Measurements from ENCODE around the gene SIGLEC12.

The SIGLEC12 gene

DNA sequence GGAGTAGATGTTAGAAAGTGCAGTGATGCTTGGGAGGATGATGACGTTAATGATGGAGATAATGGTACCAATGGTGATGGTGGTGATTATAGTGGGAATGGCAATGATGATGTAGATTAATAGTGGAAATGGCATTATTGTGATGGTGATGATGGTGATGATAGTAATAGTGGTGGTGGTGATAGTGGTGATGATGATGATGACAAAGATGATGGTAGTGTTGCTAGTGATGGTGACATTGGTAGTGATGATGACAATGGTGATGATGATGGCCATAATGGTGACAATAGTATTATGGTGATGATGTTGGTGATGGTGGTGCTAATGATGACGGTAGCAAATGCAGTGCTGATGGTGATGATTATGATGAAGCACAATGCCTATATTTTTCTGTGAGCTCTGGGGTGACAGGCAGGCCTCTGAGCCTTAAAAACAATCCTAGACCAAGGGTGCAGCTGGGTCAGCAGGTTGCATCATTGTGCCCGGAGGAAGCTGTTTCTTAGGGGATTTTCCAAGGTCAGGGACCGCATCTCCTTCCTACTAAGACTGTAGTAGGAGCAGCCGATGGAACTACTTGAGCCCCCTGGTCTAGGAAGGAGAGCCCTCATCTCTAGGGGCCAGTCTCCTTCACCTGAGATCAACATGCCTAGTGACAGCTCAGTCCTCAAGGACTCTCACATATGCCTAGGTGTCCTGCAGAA is 15.5 kb downstream of the SIGLEC12 start:
- H3K4me3 Mint-ChIP-seq: no peak overlapping the region
- no peaks in the 10 kb centered on the region for H3K36me3 Mint-ChIP-seq
- ATAC-seq (replicated peaks) (no peak), DNase-seq (no peak)
- peaks cover 0 to 4% of the 10 kb centered on the region in 2 donors for H3K9me3 Mint-ChIP-seq
- H3K27ac Mint-ChIP-seq: no peak overlapping the region
- H3K4me1 Mint-ChIP-seq: peaks cover 3 to 12% of the 10 kb centered on the region in 2 donors
- H3K27me3 Mint-ChIP-seq: peaks cover 29 to 41% of the 10 kb centered on the region in 2 donors

DNA sequence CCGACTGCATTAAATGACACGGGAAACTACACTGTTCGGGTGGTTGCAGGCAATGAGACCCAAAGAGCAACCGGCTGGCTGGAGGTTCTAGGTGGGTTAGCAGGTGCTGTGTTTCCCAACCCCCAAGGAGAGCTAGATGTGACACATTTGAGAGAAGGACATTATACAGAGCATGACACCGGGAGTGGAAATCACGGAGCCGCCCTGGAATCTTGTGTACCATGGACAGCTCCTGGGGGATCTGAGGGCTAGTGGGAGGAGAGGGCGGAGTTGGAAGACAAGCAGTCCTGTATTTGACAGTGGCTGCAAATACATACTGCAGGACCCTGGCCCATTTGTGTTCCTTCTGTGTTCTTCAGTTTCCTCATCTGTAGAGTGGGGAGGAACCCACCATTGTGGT is 21.0 kb downstream of the SIGLEC12 start:
- no peak for ATAC-seq (replicated peaks)

DNA sequence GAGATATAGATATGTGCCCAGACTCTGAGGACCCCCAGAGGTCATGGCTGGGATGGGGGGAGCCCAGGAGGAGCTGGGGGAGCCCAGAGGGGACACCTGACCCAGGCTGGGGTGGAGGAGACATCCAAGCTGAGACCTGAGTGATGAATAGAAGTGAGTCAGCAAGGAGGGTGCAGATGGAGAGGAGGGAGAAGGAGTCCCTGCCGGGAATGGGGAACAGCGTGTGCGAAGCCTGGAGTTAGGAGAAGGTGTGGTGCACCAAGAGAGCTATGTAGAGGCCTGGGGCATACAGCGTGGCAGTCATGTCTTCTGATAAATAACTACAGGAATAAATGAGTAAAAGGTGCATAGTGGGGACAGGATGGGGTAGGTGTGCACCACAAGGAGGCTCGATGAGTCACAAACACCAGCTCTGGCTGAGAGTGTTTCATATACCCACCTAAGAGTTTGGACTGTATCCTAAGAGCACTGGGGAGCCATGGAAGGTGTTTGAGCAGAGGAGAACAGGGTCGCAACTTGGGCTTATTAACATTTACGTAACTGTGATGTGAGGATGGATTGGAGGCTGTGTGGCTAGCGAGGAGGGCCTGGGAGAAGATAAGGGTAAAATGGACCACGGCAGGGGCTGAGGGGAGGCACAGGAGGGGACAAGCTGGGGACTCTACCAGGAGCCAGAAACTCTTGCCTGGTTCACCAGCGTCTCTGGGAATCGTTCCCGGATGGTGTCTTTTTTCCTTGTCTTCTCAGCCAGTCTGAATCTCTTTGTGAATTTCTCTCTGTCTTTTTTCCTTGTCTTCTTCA is 21.9 kb downstream of the SIGLEC12 start:
- peaks cover 9 to 10% of the 10 kb centered on the region in 2 donors for H3K4me1 Mint-ChIP-seq
- H3K27ac Mint-ChIP-seq: no peak overlapping the region
- H3K36me3 Mint-ChIP-seq: peaks cover 0 to 3% of the 10 kb centered on the region in 2 donors
- ATAC-seq (replicated peaks) (peak in 1 of 2 donors; percentile 68), DNase-seq (no peak)
- H3K27me3 Mint-ChIP-seq: peaks cover 47 to 54% of the 10 kb centered on the region in 2 donors
- H3K9me3 Mint-ChIP-seq: peaks cover 0 to 2% of the 10 kb centered on the region in 2 donors
- no peak overlapping the region for H3K4me3 Mint-ChIP-seq

More for the DNA sequence above, 21.0 kb downstream of the SIGLEC12 start:
- peaks cover 8 to 9% of the 10 kb centered on the region in 2 donors for H3K4me1 Mint-ChIP-seq
- DNase-seq: no peak
- H3K36me3 Mint-ChIP-seq: peaks cover 0 to 3% of the 10 kb centered on the region in 2 donors
- H3K4me3 Mint-ChIP-seq: no peak overlapping the region
- H3K27ac Mint-ChIP-seq: no peak overlapping the region
- no peaks in the 10 kb centered on the region for H3K9me3 Mint-ChIP-seq
- peaks cover 54 to 59% of the 10 kb centered on the region in 2 donors for H3K27me3 Mint-ChIP-seq

DNA sequence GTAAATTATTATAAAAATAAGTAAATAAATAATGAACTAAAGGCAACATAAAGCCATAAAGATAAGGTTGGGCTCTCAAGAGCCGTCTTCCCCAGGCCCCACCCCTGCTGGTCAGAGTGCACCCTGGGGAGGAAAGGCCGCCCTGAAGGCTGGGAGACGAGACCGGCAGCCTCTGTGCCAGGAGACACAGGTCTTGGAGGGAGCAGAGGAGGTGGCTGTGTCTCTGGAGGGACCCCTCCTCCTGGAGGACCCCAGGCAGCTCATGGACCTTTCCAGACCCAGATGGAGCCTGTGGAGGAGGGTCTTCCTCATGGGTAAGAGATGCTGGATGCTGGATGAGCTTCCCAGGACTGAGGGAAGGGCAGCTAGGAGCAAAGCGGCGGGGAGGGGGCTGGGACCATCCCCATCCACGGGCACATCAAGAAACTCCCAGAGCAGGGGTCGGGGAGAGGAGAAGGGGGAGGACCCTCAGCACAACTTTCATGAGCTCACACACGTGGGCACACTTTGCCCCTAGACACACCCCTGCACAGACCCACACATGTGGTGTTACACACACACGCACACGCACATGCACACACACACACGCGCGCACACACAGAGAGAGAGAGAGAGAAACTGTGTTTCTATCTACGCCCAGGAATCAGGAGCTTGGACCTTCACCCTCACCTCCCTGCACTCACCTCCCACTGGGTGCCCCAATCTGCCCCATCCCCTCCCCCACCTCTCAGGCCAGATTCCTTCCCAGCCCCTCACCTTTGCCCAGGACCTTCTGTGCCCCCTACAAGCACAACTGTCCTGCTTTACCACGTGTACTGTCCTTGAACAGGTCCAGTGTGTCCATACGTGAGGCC is 23.0 kb downstream of the SIGLEC12 start, which contains the start of gene CEACAM18:
Gene CEACAM18, plus strand, starts transcription at position 159 of the 854 bp plus-strand sequence.
- no peak for ATAC-seq (replicated peaks)
- H3K9me3 Mint-ChIP-seq: peaks cover 0 to 2% of the 10 kb centered on the region in 2 donors

DNA sequence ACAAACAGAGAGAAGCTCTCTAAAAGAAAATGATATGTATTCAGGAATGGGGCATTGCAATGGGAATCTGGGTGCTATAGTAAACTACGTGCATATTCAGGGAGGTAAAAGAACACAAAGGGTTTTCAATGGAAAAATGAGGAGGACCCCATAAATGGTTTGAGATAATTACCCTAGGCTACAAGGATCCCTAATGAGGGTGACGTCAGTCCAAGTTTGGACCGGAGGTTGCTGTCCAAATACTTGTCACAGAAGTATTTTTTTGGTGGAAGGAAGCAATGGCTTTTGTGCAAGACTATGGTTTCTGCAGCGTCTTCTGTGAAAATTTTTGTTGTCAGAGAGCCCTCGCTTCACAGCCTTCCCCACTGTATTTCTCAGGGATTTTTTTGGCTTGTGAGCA is 24.3 kb downstream of the SIGLEC12 start:
- DNase-seq (no peak), ATAC-seq (replicated peaks) (no peak)
- Mint-ChIP-seq H3K4me1 (peaks cover 19 to 24% of the 10 kb centered on the region in 2 donors), H3K9me3 (peaks cover 0 to 2% of the 10 kb centered on the region in 2 donors), H3K27me3 (peaks cover 35 to 58% of the 10 kb centered on the region in 2 donors), H3K36me3 (peaks cover 0 to 3% of the 10 kb centered on the region in 2 donors), H3K4me3 (no peak overlapping the region), H3K27ac (no peak overlapping the region)

More for the DNA sequence above, 23.0 kb downstream of the SIGLEC12 start, which contains the start of gene CEACAM18:
- DNase-seq: no peak
- H3K27me3 Mint-ChIP-seq: peaks cover 36 to 55% of the 10 kb centered on the region in 2 donors
- no peak within 1 kb of the TSS for H3K27ac Mint-ChIP-seq
- H3K4me3 Mint-ChIP-seq: no peak within 1 kb of the TSS
- H3K36me3 Mint-ChIP-seq: peaks cover 0 to 3% of the 10 kb centered on the region in 2 donors
- H3K4me1 Mint-ChIP-seq: peaks cover 11 to 14% of the 10 kb centered on the region in 2 donors

DNA sequence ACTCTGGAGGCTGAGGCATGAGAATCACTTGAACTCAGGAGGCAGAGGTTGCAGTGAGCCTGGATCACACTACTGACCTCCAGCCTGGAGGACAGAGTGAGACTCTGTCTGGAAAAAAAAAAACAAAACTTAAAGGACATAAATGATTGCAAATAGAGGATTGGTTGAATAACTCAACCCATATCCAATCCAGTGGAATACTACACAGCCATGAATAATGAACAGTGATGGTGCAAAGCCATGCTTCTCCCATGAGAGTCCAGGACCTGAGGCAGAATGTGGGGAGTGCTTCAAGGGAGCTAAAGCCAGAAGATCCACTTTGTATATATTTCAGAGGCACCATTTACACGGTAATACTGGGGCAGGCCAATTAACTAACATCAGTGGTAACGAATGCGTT is 25.4 kb downstream of the SIGLEC12 start:
- ATAC-seq (replicated peaks): no peak
- no peak for DNase-seq
- H3K9me3 Mint-ChIP-seq: peaks cover 0 to 2% of the 10 kb centered on the region in 2 donors
- peaks cover 0 to 3% of the 10 kb centered on the region in 2 donors for H3K36me3 Mint-ChIP-seq
- peaks cover 19 to 24% of the 10 kb centered on the region in 2 donors for H3K4me1 Mint-ChIP-seq
- peaks cover 31 to 52% of the 10 kb centered on the region in 2 donors for H3K27me3 Mint-ChIP-seq
- H3K4me3 Mint-ChIP-seq: no peak overlapping the region
- H3K27ac Mint-ChIP-seq: no peak overlapping the region

DNA sequence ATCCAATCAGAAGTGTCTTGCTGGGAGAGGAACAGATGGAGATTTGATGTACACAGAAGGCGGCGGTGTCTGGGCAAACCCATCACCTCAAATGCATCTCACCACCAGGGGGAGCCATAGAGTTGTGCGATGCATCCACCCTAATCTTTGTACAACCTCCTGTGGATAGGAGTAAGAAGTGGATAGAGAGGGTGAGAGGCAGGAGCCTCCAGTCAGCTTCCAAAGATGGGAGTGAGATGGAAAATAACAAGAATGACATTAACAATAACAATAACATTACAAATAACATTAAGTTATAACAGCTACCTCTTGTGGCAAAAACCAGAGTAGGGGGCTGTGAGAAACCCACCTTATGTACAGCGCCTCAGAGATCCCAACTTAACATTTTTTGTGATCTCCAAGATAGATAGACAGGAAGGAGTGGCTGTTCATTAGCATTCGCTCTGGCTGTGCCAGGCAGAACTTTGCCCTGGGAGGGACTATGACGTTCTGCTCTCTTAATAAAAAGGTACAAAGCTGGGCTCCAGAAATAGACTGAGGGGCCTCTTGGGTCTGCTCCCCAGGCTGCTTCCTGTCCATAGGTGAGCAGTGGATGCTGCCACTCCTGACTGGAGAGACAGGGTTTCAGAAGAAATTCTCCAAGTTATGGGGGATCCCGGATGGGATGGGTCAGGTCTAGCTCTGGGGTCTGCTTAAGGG is 28.4 kb downstream of the SIGLEC12 start:
- Mint-ChIP-seq H3K27ac (no peak overlapping the region), H3K36me3 (peaks cover 0 to 3% of the 10 kb centered on the region in 2 donors), H3K27me3 (peaks cover 6 to 40% of the 10 kb centered on the region in 2 donors), H3K4me3 (no peak overlapping the region), H3K9me3 (peaks cover 0 to 2% of the 10 kb centered on the region in 2 donors), H3K4me1 (peaks cover 13 to 15% of the 10 kb centered on the region in 2 donors)
- peak; percentile 94 for ATAC-seq (replicated peaks)
- DNase-seq: peak; percentile 66

DNA sequence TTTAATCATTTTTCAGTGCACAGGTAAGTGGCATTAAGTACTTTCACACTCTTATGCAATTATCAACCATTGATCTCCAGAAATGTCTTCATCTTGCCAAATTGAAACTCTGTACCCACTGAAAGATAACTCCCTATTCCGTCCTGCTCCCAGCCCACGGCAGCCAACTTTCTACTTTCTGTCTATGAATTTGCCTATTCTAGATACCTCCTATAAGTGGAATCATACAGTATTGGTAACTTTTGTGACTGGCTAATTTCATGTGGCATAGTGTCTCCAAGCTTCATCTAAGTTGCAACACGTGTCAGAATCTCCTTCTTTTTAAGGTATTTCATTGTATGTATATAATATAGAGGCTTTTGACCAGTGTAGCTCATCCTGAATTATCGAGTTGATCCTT is 29.0 kb downstream of the SIGLEC12 start:
- H3K9me3 Mint-ChIP-seq: peaks cover 0 to 2% of the 10 kb centered on the region in 2 donors
- peaks cover 13 to 15% of the 10 kb centered on the region in 2 donors for H3K4me1 Mint-ChIP-seq
- H3K36me3 Mint-ChIP-seq: peaks cover 0 to 3% of the 10 kb centered on the region in 2 donors
- DNase-seq: no peak
- peaks cover 6 to 43% of the 10 kb centered on the region in 2 donors for H3K27me3 Mint-ChIP-seq
- peak; percentile 23 to 28 for ATAC-seq (replicated peaks)
- no peak overlapping the region for H3K4me3 Mint-ChIP-seq
- H3K27ac Mint-ChIP-seq: no peak overlapping the region

DNA sequence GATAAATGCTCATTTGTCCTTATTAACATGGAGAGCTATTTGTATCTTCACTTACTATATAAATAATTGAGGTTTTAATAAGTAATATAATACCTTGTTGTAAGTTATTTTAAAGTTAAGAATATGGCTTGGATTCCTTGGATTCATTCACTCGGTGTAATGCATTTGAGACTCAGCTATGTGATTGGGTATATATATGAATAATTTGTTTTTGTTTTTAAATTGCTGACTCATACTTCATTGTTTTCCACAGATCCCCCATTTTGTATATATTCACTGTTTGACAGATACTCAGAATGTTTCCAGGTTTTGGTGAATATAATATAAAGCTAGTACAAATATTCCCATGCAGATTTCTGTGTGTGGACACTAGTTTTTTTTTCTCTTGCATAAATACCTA is 30.1 kb downstream of the SIGLEC12 start:
- Mint-ChIP-seq H3K4me1 (peaks cover 13 to 15% of the 10 kb centered on the region in 2 donors), H3K9me3 (peaks cover 0 to 2% of the 10 kb centered on the region in 2 donors), H3K36me3 (peaks cover 0 to 3% of the 10 kb centered on the region in 2 donors), H3K4me3 (no peak overlapping the region), H3K27ac (no peak overlapping the region), H3K27me3 (peaks cover 10 to 44% of the 10 kb centered on the region in 2 donors)
- ATAC-seq (replicated peaks) (no peak), DNase-seq (no peak)

DNA sequence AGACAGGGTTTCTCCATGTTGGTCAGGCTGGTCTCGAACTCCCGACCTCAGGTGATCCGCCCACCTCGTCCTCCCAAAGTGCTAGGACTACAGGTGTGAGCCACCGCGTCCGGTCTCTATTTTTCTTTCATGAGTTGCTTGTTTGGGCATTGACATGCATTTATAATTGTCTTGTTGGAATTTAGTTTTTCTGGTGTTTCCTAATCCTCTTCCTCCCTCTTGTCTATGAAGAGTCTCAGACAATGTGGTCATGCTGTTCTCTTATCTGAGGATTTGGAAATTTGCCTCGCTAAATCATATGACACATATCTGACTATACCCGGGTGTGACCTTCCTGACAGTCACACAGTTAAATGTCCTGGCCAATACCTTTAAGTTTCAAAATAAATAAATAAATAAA is 30.6 kb downstream of the SIGLEC12 start:
- peaks cover 0 to 2% of the 10 kb centered on the region in 2 donors for H3K9me3 Mint-ChIP-seq
- DNase-seq (no peak), ATAC-seq (replicated peaks) (no peak)
- peaks cover 15 to 47% of the 10 kb centered on the region in 2 donors for H3K27me3 Mint-ChIP-seq
- peaks cover 0 to 3% of the 10 kb centered on the region in 2 donors for H3K36me3 Mint-ChIP-seq
- H3K4me1 Mint-ChIP-seq: peaks cover 13 to 15% of the 10 kb centered on the region in 2 donors
- no peak overlapping the region for H3K4me3 Mint-ChIP-seq
- H3K27ac Mint-ChIP-seq: no peak overlapping the region

DNA sequence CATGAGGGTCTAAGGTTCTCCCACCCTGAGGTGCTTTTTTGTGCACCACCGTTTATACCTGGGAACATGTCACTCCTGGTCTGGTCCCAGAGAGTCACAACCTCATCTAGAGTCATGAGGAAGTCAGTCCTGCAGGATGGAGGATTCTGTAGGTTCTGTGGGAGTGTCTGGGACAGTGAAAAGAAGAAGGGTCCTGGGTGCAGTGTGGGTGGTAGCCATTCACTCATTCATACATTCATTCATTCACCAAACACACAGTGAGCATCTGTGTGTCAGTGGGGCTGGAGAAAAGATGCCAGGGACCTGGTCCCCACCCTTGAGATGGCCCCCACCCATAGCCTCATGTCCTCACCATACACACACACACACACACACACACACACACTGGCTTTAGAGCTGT is 32.0 kb downstream of the SIGLEC12 start:
- Mint-ChIP-seq H3K4me3 (no peak overlapping the region), H3K27ac (no peak overlapping the region)

DNA sequence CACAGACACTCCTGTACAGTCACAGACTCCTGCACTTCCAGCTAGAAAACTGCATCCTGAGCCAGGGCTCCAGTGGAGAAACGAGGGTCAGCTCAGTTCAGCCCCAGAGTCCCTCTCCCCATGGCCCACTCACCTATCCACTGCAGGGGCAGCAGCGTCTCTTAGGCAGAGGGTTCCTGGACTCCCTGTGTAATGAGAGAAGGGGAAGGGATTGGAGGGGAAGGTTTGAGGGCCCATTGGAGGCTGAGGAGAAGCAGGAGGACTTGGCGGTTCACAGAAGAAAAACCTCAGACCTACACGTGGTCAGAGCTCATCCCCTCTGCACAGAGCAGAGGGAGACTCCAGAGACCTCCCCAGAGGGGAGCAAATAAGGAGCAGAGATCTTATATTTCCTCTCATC is 32.4 kb downstream of the SIGLEC12 start:
- ATAC-seq (replicated peaks): no peak
- Mint-ChIP-seq H3K4me1 (peaks cover 7 to 15% of the 10 kb centered on the region in 2 donors), H3K9me3 (no peaks in the 10 kb centered on the region), H3K27me3 (peaks cover 31 to 48% of the 10 kb centered on the region in 2 donors), H3K4me3 (no peak overlapping the region), H3K36me3 (no peaks in the 10 kb centered on the region), H3K27ac (no peak overlapping the region)
- no peak for DNase-seq

More for the DNA sequence above, 32.0 kb downstream of the SIGLEC12 start:
- no peak for ATAC-seq (replicated peaks)
- Mint-ChIP-seq H3K4me1 (peaks cover 10 to 15% of the 10 kb centered on the region in 2 donors), H3K9me3 (no peaks in the 10 kb centered on the region), H3K36me3 (no peaks in the 10 kb centered on the region), H3K27me3 (peaks cover 27 to 49% of the 10 kb centered on the region in 2 donors)
- DNase-seq: no peak

DNA sequence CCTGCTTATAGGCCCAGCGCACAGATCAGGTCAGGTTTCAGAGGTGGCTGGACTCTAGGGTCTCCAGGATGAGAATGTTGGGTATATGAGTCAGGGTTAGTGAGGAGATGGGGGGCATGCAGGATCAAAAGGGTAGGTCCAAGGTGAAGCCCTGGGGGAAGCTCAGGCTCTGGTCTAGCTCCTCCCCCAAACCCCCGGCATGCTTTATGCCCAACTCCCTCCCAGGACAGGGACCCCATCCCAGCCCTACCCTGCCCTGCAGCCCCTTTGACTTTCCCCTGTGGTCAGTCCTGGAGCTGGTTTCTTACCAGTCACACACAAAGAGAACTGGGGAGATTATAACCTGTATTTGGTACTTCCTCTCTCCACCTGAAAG is 33.1 kb downstream of the SIGLEC12 start:
- Mint-ChIP-seq H3K9me3 (no peaks in the 10 kb centered on the region), H3K4me3 (no peak overlapping the region), H3K27me3 (peaks cover 33 to 47% of the 10 kb centered on the region in 2 donors), H3K4me1 (peaks cover 7 to 12% of the 10 kb centered on the region in 2 donors), H3K27ac (no peak overlapping the region), H3K36me3 (no peaks in the 10 kb centered on the region)
- ATAC-seq (replicated peaks) (no peak), DNase-seq (no peak)
